ENCODE data around the gene FAM90A26.
"Not testable (repeated sequence)": the region's sequence is repeated elsewhere in the genome, so short reads cannot be mapped to it uniquely, and the experiment has no call there.

Gene FAM90A26

DNA sequence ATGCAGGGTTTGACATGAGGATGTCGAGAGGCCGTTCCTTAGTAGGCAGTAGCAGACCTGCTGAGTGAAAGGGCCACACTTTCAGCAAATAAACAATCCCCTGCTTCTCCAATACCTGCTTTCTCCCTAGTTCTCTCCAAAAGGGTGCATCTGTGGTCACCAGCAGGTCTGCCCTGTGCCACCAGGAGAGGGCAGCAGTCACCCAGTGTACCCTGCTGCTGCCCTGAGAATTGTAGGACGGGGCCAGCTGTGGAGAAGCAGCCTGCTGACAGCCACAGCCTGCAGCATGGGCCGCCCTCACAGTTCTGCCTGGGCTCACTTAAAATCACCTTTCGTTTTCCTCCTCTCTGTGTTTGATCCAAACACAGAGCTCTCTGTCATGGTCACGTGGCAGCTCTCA lies 11.8 kb upstream of the FAM90A26 start:
- not testable (repeated sequence) for DNase-seq (ENCODE audit: low read depth in 2 of 2)

DNA sequence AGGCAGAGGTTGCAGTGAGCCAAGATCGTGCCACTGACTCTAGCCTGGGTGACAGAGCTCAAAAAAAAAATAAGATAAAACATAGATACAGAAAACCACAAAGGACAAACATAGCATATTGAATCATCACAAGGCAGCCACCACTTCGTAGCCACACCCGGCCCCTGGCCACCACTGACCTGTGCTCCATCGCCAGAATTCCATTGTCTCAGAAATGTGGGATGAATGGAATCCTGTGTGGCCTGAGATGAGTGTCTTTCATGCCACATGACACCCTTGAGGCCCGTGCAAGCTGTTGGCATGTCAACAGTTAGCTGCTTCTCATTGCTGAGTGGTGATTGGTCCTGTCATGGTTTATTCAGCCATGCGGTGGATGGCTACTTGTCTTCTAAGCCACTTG lies 10.2 kb upstream of the FAM90A26 start:
- DNase-seq (ENCODE audit: low read depth in 2 of 2) = not testable (repeated sequence)

DNA sequence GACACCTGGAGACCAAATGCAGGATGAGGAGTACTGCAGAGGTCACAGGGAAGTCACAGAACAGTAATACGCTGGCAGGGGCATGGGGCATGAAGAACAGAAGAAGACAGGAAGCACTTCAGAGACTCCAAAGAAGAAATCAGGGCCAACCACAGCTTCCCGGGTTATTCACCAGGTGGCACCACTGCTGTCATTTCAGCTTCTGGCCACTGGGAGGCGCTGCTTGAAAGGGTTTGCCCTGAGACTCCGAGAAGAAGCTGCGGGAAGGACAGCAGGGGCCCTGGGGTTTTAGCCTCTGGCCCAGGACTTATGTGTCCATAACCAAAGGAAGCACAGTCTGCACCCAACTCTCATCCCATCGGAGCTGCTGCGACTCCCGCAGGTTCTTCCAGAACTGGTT lies 4.2 kb upstream of the FAM90A26 start:
- DNase-seq (ENCODE audit: low read depth in 2 of 2) = not testable (repeated sequence)

DNA sequence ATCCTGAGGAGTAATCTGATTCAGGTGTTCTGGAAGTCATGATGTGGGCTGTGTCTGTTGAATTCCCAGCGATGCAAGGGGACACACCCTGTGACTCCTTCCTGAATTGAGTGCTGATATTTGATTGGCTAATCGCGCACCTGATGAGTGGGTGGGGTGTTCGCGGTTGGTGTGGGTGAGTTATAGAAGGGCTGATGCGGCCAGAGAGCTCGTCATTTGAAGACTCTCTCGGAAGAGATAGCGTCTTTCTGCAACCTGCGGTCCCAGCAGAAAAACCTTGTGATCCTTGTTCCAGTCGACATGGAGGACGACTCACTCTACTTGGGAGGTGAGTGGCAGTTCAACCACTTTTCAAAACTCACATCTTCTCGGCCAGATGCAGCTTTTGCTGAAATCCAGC lies 40.1 kb downstream of the FAM90A26 start, which contains the start of gene USP17L10:
Gene USP17L10, plus strand, starts transcription at position 301 of the 400 bp plus-strand sequence. Its CDS starts 0 bp downstream, at position 301.
- DNase-seq (ENCODE audit: low read depth in 2 of 2) = not testable (repeated sequence)

DNA sequence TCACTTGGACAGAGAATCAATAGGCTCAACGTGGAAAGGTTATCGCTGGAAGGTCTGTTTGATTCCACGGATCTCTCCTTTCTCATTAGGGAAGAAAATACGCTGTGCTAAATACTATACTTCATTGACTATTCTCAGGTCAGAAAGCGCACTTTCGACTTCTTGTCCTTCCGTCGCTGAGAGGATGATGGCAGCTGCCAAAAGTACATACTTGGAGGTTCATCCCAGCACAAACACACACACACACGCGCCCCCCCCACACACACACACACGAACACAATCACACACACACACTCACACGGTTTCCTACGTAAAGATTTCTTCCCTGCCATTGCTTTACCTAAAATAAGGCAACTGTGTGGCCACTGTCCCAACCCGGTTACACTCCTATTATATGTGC lies 44.5 kb downstream of the FAM90A26 start:
- DNase-seq (ENCODE audit: low read depth in 2 of 2) = not testable (repeated sequence)

DNA sequence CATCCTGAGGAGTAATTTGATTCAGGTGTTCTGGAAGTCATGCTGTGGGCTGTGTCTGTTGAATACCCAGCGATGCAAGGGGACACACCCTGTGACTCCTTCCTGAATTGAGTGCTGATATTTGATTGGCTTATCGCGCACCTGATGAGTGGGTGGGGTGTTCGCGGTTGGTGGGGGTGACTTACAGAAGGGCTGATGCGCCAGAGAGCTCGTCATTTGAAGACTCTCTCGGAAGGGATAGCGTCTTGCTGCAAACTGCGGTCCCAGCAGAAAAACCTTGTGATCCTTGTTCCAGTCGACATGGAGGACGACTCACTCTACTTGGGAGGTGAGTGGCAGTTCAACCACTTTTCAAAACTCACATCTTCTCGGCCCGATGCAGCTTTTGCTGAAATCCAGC lies 44.9 kb downstream of the FAM90A26 start, which contains the start of gene USP17L11:
Gene USP17L11, plus strand, starts transcription at position 301 of the 400 bp plus-strand sequence. Its CDS starts 0 bp downstream, at position 301.
- DNase-seq (ENCODE audit: low read depth in 2 of 2) = not testable (repeated sequence)

DNA sequence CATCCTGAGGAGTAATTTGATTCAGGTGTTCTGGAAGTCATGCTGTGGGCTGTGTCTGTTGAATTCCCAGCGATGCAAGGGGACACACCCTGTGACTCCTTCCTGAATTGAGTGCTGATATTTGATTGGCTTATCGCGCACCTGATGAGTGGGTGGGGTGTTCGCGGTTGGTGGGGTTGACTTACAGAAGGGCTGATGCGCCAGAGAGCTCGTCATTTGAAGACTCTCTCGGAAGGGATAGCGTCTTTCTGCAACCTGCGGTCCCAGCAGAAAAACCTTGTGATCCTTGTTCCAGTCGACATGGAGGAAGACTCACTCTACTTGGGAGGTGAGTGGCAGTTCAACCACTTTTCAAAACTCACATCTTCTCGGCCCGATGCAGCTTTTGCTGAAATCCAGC lies 49.6 kb downstream of the FAM90A26 start, which contains the start of gene USP17L12:
Gene USP17L12, plus strand, starts transcription at position 301 of the 400 bp plus-strand sequence. Its CDS starts 0 bp downstream, at position 301.
- DNase-seq (ENCODE audit: low read depth in 2 of 2) = not testable (repeated sequence)

DNA sequence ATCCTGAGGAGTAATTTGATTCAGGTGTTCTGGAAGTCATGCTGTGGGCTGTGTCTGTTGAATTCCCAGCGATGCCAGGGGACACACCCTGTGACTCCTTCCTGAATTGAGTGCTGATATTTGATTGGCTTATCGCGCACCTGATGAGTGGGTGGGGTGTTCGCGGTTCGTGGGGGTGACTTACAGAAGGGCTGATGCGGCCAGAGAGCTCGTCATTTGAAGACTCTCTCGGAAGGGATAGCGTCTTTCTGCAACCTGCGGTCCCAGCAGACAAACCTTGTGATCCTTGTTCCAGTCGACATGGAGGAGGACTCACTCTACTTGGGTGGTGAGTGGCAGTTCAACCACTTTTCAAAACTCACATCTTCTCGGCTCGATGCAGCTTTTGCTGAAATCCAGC lies 54.4 kb downstream of the FAM90A26 start, which contains the start of gene USP17L13:
Gene USP17L13, plus strand, starts transcription at position 301 of the 400 bp plus-strand sequence. Its CDS starts 0 bp downstream, at position 301.
- not testable (repeated sequence) for DNase-seq (ENCODE audit: low read depth in 2 of 2)
